ENCODE results near the gene CLTB.

DNA sequence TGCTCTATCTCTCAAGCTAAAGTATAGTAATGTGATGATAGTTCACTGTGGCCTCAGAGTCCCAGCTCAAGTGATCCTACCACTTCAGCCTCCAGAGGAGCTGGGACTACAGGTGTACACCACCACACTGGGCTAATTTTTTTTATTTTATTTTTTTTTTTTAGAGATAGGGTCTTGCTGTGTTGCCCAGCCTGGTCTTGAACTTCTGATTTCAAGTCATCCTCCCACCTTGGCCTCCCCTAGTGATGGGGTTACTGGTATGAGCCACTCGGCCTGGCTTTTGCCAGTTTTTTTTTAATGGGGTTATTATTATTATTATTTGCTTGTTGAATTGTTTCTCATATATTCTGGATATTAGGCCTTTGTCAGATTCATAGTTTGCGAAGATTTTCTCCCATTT lies 45.0 kb upstream of the CLTB start:
- TF ChIP-seq, protein P1, sequence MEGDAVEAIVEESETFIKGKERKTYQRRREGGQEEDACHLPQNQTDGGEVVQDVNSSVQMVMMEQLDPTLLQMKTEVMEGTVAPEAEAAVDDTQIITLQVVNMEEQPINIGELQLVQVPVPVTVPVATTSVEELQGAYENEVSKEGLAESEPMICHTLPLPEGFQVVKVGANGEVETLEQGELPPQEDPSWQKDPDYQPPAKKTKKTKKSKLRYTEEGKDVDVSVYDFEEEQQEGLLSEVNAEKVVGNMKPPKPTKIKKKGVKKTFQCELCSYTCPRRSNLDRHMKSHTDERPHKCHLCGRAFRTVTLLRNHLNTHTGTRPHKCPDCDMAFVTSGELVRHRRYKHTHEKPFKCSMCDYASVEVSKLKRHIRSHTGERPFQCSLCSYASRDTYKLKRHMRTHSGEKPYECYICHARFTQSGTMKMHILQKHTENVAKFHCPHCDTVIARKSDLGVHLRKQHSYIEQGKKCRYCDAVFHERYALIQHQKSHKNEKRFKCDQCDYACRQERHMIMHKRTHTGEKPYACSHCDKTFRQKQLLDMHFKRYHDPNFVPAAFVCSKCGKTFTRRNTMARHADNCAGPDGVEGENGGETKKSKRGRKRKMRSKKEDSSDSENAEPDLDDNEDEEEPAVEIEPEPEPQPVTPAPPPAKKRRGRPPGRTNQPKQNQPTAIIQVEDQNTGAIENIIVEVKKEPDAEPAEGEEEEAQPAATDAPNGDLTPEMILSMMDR (IDR thresholded peaks at IDR 0.05) = no peak
- no peak for TF ChIP-seq POLR2A (IDR thresholded peaks at IDR 0.05)

Data from testis (tissue), 2 donors.